Superior temporal gyrus (tissue), 1 donor: Measurements from ENCODE around the gene ATP8B3.

Source experiments
- DNase-seq: peaks from one replicate; pipeline ENCODE4 v3.0.0-alpha.2; 2016; ENCODE audit errors: extremely low spot score

Gene ATP8B3

GRCh38 chr19:1796395-1797142 lies 15.5 kb downstream of the ATP8B3 start:
- DNase-seq: no peak

GRCh38 chr19:1794424-1795172 lies 17.5 kb downstream of the ATP8B3 start:
- no peak for DNase-seq

- DNase-seq: no peak
Measured at GRCh38 chr19:1791879-1792278, 20.2 kb downstream of the ATP8B3 start.

GRCh38 chr19:1790054-1790792 lies 21.9 kb downstream of the ATP8B3 start:
- DNase-seq: no peak

GRCh38 chr19:1789261-1790041 lies 22.6 kb downstream of the ATP8B3 start:
- no peak for DNase-seq

- no peak for DNase-seq
Measured at GRCh38 chr19:1787116-1787515, 25.0 kb downstream of the ATP8B3 start.

GRCh38 chr19:1786668-1787067 lies 25.4 kb downstream of the ATP8B3 start:
- no peak for DNase-seq

GRCh38 chr19:1785310-1785709 lies 26.8 kb downstream of the ATP8B3 start:
- no peak for DNase-seq

- DNase-seq: no peak
Measured at GRCh38 chr19:1783874-1784273, 28.2 kb downstream of the ATP8B3 start.

- DNase-seq: no peak
Measured at GRCh38 chr19:1783354-1783753, 28.7 kb downstream of the ATP8B3 start.

GRCh38 chr19:1782521-1782920 lies 29.6 kb downstream of the ATP8B3 start:
- DNase-seq: no peak

- no peak for DNase-seq
Measured at GRCh38 chr19:1780272-1780958, 31.7 kb downstream of the ATP8B3 start.

- DNase-seq: no peak
Measured at GRCh38 chr19:1779574-1779973, 32.5 kb downstream of the ATP8B3 start.

- DNase-seq: no peak
Measured at GRCh38 chr19:1777149-1777548, 34.9 kb downstream of the ATP8B3 start.

- no peak for DNase-seq
Measured at GRCh38 chr19:1776606-1777147, 35.4 kb downstream of the ATP8B3 start.

- no peak for DNase-seq
Measured at GRCh38 chr19:1775951-1776605, 36.0 kb downstream of the ATP8B3 start.

- no peak for DNase-seq
Measured at GRCh38 chr19:1774989-1775772, 36.9 kb downstream of the ATP8B3 start.

GRCh38 chr19:1773184-1773583 lies 38.9 kb downstream of the ATP8B3 start:
- DNase-seq: no peak

GRCh38 chr19:1770866-1771576 lies 41.1 kb downstream of the ATP8B3 start:
- no peak for DNase-seq
